Upper lobe of left lung (tissue), 6 donors: Measurements from ENCODE around the gene MINDY4B. TPM values are rescaled to one million over a fixed set of nuclear protein-coding genes. Genes with fewer than 3 reads are reported as not detected.
A peak's percentile ranks its signal among the peaks of the same experiment; 100 is the strongest.

Experiments used
- ATAC-seq, 2 donors: fragments of 200-7000 bp; cut with Tn5 transposase; one replicate each; pipeline ENCODE4 v1.9.1; 2022; ENCODE audit warnings: mild to moderate bottlenecking in 2 of 2, moderate library complexity in 2 of 2; ENCODE audit not compliant: low FRiP score in 2 of 2
- DNase-seq, 2 donors: peaks; one replicate each; pipeline ENCODE4 v3.0.0-alpha.2; 2019 to 2020
- H3K27ac ChIP-seq, 4 donors: fragments of 200-600 bp; sonication (generic); one replicate each; pipeline ENCODE4 v1.5.1; 2016 to 2019
- H3K27me3 ChIP-seq, 4 donors: fragments of 200-600 bp; sonication (generic); one replicate each; pipeline ENCODE4 v1.5.1; 2017 to 2019
- H3K36me3 ChIP-seq, 4 donors: fragments of 200-600 bp; sonication (generic); one replicate each; pipeline ENCODE4 v1.5.1; 2016 to 2019
- H3K4me1 ChIP-seq, 4 donors: fragments of 200-600 bp; sonication (generic); one replicate each; pipeline ENCODE4 v1.5.1; 2018 to 2019
- H3K4me3 ChIP-seq, 4 donors: fragments of 200-600 bp; sonication (generic); one replicate each; pipeline ENCODE4 v1.5.1; 2017 to 2019; ENCODE audit warnings: mild to moderate bottlenecking in 2 of 4, moderate library complexity in 1 of 4
- H3K9me3 ChIP-seq, 4 donors: fragments of 200-600 bp; sonication (generic); one replicate each; pipeline ENCODE4 v1.5.1; 2018 to 2019
- CTCF ChIP-seq, 6 experiments: fragments of 450-650 bp in 4 of 6; fragments of 200-600 bp in 2 of 6; sonication (generic) in 2 of 6; IDR thresholded peaks; one replicate each; pipeline ENCODE4 v1.5.1; 2016 to 2019; ENCODE audit warnings: antibody characterized with exemption in 6 of 6
- EP300 ChIP-seq, 4 donors: sonication (generic); formaldehyde crosslinking; IDR thresholded peaks; one replicate each; pipeline ENCODE4 v1.5.1; 2017; ENCODE audit warnings: antibody characterized with exemption in 4 of 4, control low read depth in 2 of 4
- POLR2A ChIP-seq, 4 donors: fragments of 450-650 bp; IDR thresholded peaks; one replicate each; pipeline ENCODE4 v1.5.1; 2016 to 2017; ENCODE audit warnings: antibody characterized with exemption in 4 of 4, mild to moderate bottlenecking in 2 of 4
- POLR2AphosphoS5 ChIP-seq, 2 donors: sonication (generic); formaldehyde crosslinking; IDR thresholded peaks; one replicate each; pipeline ENCODE4 v1.5.1; 2017; ENCODE audit warnings: antibody characterized with exemption in 2 of 2
- WGBS, 2 donors: methylation state at CpG; one replicate each; pipeline ENCODE4 v1.1.5; 2017 to 2018; 5-methylcytosine and 5-hydroxymethylcytosine counted together
- total RNA-seq, 6 donors: library from RNA; depleted of rRNA in 4 of 6; stranded (reverse); fragments of >200 nt in 4 of 6; gene quantifications; one replicate each; pipeline versions ENCODE4 v1.1.0 to v1.2.1, GENCODE V29; 2016 to 2021
- donor health status: DM: no; HTN: no; CAD: no; lungs with moderate emphysema.
- donor health status: DM: no; HTN: yes; CAD: no; lungs with severe emphysema.

MINDY4B gene
- total RNA-seq, 6 donors from 2014 or later: not detected

- Histone ChIP-seq H3K9me3 (no peaks in the 10 kb centered on the region), H3K4me1 (peaks cover 0 to 6% (median 0%) of the 10 kb centered on the region in 4 donors), H3K27me3 (no peaks in the 10 kb centered on the region), H3K36me3 (no peaks in the 10 kb centered on the region), H3K4me3 (no peak overlapping the region), H3K27ac (no peak overlapping the region)
- DNase-seq: no peak
- no peak for ATAC-seq
- 75 to 78% methylated on average over 2 of the region's 2 CpGs for WGBS, 2 donors
- TF ChIP-seq POLR2A (IDR thresholded peaks at IDR 0.05) (no peak), POLR2AphosphoS5 (IDR thresholded peaks at IDR 0.05) (no peak), EP300 (IDR thresholded peaks at IDR 0.05) (no peak), CTCF (IDR thresholded peaks at IDR 0.05) (no peak)
These were observed 62.0 kb downstream of the MINDY4B start for GRCh38 chr3:150843241-150843640.

GRCh38 chr3:150840802-150841515, 64.3 kb downstream of the MINDY4B start:
- H3K4me1 ChIP-seq: peaks cover 0 to 6% (median 0%) of the 10 kb centered on the region in 4 donors
- TF ChIP-seq POLR2A (IDR thresholded peaks at IDR 0.05): no peak
- TF ChIP-seq CTCF (IDR thresholded peaks at IDR 0.05): no peak
- no peak for TF ChIP-seq EP300 (IDR thresholded peaks at IDR 0.05)
- H3K27me3 ChIP-seq: no peaks in the 10 kb centered on the region
- ATAC-seq (peak in 1 of 2 donors; percentile 46), DNase-seq (peak in 1 of 2 donors; percentile 15)
- H3K4me3 ChIP-seq: no peak overlapping the region
- WGBS, 2 donors: 86 to 94% methylated on average over 3 of the region's 4 CpGs
- H3K9me3 ChIP-seq: no peaks in the 10 kb centered on the region
- H3K27ac ChIP-seq: no peak overlapping the region
- no peaks in the 10 kb centered on the region for H3K36me3 ChIP-seq

DNA sequence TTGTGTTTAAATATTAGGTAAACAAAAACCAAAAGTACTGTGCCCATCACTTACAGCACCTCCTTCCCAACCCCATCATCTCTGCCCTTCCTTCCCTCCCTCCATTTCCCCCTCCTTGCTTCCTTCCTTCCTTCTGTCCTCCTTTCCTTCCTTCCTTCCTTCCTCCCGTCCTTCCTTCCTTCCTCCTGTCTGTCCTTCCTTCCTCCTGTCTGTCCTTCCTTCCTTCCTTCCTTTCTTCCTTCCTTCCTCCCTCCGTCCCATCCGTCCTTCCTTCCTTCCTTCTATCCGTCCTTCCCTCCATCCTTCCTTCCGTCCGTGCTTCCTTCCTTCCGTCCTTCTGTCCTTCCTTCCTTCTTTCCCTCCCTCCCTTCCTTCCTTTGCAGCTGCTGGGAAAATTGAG, 74.5 kb downstream of the MINDY4B start:
- H3K4me1 ChIP-seq: no peaks in the 10 kb centered on the region
- no peaks in the 10 kb centered on the region for H3K36me3 ChIP-seq
- DNase-seq (no peak), ATAC-seq (no peak)
- no peaks in the 10 kb centered on the region for H3K27me3 ChIP-seq
- H3K27ac ChIP-seq: no peak overlapping the region
- H3K4me3 ChIP-seq: no peak overlapping the region
- no peak for TF ChIP-seq CTCF (IDR thresholded peaks at IDR 0.05)
- H3K9me3 ChIP-seq: no peaks in the 10 kb centered on the region
- 62 to 78% methylated on average over 7 of the region's 7 CpGs for WGBS, 2 donors

DNA sequence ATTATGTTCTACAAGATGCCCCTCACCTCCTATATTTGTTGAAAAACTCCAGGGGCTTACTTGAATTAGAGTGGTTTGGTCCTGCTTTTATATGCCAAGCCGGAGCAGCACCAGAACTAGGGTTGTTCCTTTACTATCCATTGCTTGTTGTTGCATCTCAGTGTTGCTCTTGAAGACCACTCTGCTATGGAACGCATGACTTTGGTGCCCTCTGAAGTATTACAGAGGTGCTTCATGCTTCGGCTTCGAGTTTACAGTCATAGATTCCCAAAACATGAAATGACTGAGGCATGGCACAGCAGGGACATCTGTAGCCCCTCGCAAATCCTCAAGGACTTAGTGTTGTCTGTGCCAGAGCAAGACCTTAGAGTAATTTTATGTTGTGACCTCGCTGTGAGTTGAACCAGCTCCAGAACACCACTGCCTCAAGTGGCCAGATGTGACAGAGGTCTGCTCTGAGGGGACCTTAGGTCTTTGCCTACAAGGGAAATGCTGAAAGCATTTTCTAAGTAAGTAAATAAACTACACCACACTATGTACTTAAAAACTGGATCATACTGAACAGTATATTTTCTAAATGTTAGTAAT, 75.1 kb downstream of the MINDY4B start:
- 79 to 90% methylated on average over 6 of the region's 6 CpGs for WGBS, 2 donors
- DNase-seq (no peak), ATAC-seq (no peak)
- no peaks in the 10 kb centered on the region for H3K9me3 ChIP-seq
- no peak overlapping the region for H3K4me3 ChIP-seq
- no peaks in the 10 kb centered on the region for H3K27me3 ChIP-seq
- TF ChIP-seq EP300 (IDR thresholded peaks at IDR 0.05) (no peak), POLR2A (IDR thresholded peaks at IDR 0.05) (no peak), POLR2AphosphoS5 (IDR thresholded peaks at IDR 0.05) (no peak), CTCF (IDR thresholded peaks at IDR 0.05) (no peak)
- no peaks in the 10 kb centered on the region for H3K4me1 ChIP-seq
- H3K36me3 ChIP-seq: no peaks in the 10 kb centered on the region
- H3K27ac ChIP-seq: no peak overlapping the region

DNA sequence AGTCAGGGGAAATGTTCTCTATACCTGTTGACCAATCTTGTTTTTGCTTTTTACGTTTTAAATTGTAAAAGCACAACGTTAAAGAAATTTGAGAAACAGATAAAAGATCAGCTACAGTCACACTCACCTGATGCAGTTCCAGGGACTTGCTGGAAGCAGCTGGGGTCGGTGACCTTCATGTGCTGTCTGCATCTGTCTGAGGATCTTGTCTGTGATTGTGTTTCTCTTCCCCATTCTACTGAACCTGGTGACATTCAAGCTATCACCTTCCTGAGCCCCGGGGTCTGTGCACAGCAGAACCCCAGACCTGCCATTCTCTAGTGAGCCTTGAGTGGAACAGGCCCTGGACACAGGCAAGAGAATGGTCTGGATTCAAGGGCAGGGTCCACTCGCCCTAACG, 75.8 kb downstream of the MINDY4B start:
- ATAC-seq (no peak), DNase-seq (no peak)
- 73 to 89% methylated on average over 6 of the region's 6 CpGs for WGBS, 2 donors
- no peak for TF ChIP-seq CTCF (IDR thresholded peaks at IDR 0.05)
- TF ChIP-seq POLR2AphosphoS5 (IDR thresholded peaks at IDR 0.05): no peak
- TF ChIP-seq POLR2A (IDR thresholded peaks at IDR 0.05): no peak
- no peak for TF ChIP-seq EP300 (IDR thresholded peaks at IDR 0.05)
- Histone ChIP-seq H3K36me3 (no peaks in the 10 kb centered on the region), H3K4me1 (no peaks in the 10 kb centered on the region), H3K4me3 (no peak overlapping the region), H3K27me3 (no peaks in the 10 kb centered on the region), H3K27ac (no peak overlapping the region), H3K9me3 (no peaks in the 10 kb centered on the region)
